Measurements from ENCODE around the gene ELMOD3.
"Not testable (repeated sequence)": the region's sequence is repeated elsewhere in the genome, so short reads cannot be mapped to it uniquely, and the experiment has no call there.

The ELMOD3 gene

DNA sequence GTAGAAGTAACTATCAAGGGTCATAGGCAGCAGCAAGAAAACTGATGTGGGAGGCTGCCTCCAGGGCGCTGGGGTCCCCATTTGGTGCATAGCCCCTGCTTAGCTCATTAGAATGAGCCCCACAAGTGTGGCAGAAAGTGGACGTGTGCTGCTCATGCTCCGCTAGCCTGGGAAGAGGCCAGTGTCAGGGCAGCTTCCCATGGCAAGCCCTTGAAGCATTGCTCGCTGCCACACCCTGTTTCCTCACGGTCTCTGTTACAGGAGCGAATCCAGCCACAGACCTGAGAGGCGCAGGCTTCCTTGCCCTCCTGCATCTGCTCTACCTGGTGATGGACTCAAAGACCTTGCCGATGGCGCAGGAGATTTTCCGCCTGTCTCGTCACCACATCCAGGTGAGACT is 22.5 kb downstream of the ELMOD3 start:
- DNase-seq: no peak

DNA sequence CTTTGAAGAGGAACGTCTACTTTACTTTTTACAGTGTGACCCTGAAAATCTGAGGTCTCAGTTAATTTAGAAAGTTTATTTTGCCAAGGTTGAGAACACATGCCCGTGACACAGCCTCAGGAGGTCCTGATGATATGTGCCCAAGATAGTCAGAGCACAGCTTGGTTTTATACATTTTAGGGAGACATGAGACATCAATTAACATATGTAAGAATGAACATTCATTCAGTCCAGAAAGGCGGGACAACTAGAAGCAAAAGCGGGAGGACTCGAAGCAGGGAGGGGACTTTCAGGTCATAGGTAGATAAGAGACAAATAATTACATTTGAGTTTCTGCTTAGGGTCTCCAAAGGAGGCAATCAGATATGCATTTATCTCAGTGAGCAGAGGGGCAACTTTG is 23.7 kb downstream of the ELMOD3 start:
- no peak for DNase-seq

DNA sequence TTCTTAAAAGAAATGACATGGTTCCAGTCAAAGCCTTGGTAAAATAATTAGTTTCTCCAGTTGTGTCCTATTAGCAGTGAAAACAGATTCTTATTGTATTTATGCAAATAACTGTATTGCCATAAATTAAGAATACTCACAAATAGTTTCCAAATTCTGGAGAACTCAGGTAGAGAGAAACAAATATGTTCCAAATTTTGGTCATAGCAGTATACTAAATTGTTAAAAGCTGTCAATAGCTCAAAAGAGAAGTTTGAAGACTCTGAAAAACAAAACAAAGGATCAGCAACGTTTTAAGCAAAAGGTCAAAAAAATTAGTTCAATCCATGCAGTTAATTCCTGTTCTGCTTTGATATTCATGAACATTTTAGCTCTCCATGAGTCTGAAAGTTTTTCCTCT is 25.5 kb downstream of the ELMOD3 start:
- no peak for DNase-seq

DNA sequence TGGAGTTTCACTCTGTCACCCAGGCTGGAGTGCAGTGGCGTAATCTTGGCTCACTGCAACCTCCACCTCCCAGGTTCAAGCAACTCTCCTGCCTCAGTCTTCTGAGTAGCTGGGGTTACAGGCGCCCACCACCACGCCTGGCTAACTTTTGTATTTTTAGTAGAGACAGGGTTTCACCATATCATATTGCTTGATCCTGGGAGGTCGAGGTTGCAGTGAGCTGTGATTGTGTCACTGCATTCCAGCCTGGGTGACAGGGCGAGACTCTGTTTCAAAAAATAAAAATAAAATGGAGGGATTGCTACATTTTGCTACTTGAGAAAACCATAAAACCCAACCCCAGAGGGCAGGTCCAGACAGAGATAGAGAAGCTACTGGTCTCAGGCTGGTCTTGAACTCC is 28.6 kb downstream of the ELMOD3 start:
- not testable (repeated sequence) for DNase-seq

DNA sequence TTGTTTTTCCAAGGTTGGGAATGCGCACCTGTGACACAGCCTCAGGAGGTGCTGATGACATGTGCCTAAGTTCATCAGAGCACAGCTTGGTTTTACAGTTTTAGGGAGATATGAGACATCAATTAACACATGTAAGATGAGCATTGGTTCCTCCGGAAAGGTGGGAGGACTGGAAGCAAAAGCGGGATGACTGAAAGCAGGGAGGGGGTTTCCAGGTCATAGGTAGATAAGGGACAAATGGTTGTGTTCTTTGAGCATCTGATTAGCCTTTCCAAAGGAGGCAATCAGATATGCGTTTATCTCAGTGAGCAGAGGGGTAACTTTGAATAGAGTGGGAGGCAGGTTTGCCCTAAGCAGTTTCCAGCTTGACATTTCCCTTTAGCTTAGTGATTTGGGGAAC is 29.3 kb downstream of the ELMOD3 start:
- no peak for DNase-seq

DNA sequence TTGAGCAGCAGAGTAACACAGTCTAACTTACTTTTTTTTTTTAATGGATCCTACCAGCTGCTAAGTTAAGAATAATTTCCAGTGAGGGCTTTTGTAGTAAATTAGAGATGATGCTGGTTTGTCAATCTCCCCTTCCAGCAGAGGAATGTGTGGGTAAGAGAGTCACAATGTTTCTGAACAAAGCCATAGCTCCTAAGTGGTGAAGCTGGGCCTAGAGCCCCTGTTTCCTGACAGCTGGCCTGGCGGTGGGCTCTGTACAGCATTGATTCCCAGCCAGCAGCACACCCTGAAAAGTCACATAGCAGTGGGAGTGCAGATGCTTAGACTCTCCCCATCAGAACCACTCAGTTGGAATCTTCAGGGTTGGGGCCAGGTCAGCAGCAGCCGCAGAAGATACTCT is 31.2 kb downstream of the ELMOD3 start:
- DNase-seq: no peak

DNA sequence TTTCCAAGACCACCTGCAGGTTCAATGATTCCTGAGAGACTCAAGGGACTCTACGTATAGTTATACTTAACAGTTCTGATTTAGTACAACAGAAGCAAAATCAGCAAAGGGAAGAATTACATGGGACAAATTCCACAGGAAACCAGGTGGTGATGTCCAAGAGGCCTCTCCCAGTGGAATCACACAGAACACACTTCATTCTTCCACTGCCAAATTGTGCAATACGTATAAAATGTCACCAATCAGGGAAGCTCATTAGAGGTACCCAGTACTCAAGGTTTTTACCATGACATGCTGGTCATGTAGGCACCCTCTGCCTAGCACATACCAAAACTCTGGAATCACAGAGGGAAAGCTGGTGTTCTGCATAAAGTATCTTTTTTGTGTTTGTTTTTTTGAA is 33.2 kb downstream of the ELMOD3 start:
- no peak for DNase-seq

DNA sequence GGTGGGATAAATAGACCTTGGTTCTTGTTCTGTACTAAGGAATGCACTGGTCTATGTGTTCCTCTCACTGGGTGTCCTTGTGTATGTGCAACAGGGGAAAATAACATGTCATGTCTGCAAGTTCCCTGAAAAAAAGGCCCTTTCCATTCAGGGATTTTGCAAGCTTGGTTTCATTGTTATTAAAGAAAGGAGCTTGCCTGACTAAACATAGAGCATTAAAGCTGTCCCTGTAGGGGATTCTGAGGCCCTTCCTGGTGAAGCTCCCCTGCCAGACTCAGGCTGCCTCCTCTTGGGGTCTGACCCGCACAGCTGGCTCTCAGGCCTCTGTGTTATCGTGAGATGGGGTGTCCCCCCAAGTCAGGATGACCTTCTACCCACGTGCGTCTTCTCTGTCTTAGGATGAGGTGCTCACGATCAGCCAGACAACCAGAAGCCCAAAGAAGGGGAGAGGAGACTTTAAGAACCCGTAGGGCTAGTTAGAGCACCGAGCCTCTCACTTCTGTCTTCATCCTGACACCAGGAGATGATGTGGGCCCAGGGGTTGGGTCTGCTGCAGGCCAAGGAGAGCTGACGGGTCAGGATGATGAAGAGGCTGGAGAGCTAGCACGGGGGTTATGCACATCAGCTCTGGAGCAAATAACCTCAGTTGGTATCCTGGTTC is 34.4 kb downstream of the ELMOD3 start:
- DNase-seq: no peak

DNA sequence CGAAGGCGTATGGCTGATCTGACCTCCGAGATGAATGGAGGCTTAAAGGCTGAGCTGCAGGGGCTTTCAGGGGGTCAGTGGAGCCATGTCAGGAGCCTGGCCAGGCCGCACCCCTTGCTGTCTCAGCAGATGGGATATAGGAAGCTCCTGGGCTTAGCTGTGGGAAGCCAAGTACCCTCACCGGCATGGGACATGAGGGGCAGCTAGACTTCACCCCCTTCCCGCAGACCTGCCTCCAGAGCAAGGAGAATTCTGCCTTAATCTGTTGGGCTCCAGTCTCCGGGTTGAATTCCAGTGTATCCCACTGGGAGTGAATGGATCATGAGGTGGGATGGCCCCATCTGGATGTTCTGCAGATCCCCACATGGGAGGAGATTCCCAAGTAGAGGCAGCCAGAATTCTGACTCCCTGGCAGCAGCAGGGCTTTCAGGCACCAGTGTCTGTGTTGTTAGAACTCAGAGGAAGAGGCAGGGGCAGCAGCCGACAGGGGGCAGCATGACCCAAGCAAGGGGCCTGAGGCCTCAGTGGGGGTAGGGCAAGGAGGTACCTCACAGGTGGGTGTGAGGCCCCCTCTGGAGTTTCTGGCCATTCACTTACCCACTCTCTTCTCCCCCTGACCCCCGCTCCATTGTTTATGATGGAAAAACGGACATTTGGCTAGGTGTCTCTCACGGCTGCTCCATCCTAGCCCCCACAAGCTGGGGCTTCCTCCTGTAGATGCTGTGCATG is 36.5 kb downstream of the ELMOD3 start:
- DNase-seq: no peak

DNA sequence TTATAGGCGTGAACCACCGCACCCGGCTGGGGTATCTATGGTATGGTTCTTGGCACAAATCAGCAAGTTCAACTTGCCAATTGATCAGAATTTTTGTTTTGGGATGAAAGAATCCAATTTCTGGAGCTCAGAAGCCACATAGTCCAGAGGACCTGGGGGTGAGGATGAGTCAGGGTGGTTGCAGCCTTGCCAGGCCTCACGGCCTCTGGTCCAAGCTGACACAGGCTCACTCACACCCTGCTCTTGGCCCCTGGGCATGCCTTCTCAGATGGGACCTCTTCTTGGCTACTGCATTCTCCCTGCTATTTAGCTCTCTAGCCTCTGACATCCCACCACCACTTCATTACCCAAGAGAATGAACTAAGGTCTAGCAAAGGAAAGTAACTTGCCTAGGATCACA is 39.3 kb downstream of the ELMOD3 start:
- no peak for DNase-seq

DNA sequence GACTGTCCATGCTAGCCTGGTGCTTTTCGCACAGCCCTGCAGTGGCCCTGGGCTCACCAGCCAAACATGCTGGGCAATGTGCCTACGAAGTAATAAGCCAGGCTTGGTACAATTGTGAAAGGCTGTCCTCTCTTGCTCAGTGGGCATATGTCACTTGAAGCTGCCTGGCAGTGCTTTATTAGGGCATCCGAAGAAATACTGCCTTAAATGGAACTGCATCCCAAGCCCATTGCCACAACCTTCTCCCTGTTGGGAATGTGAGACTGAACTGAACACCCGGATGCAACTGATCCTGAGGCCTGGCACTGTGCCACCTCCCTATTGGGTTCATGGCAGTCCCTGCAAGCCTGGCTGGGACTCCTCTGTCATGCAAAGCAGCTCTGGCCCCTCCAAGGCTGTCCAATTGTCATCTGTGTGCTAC is 39.7 kb downstream of the ELMOD3 start:
- no peak for DNase-seq

DNA sequence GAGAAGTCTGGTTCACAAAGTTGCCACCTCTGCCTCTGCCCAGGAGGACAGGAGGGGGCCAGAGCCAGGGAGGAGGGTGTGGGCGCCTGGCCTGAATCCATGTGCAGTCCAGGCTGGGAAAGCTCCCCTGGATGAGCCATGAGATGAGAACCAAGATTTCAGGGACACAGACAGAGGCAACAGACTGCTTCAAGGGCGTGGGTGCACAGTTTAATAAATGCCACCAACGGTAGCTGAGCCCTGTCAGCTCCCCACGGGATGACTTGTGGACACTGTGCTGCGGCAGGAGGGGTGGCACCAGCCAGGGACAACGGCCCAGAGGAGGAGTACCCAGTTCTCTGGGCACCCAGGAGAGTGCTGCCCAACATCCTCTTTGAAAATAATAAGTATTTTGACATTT is 40.4 kb downstream of the ELMOD3 start:
- no peak for DNase-seq

DNA sequence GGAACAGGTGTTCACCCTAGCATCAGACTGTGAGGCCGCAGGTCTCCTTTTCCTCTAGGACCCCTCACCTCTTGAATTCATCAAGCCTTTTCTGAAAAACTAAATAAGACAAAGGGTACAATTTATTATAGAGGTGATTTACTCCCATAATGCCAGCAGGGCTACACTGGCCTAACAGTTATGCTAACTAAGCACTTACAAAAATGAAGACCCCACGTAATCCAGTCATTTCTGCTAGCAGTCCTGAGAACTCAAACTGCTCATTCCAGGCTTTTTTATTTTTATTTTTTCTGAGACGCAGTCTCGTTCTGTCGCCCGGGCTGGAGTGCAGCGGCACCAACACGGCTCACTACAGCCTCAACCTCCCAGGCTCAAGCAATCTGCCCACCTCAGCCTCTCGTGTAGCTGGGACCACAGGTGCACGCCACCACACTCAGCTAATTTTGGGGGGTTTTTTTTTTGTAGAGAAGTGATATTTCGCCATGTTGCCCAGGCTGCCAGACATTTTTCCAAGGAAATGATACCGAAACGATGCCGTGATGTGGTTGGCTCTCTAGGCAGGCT is 41.4 kb downstream of the ELMOD3 start:
- no peak for DNase-seq

DNA sequence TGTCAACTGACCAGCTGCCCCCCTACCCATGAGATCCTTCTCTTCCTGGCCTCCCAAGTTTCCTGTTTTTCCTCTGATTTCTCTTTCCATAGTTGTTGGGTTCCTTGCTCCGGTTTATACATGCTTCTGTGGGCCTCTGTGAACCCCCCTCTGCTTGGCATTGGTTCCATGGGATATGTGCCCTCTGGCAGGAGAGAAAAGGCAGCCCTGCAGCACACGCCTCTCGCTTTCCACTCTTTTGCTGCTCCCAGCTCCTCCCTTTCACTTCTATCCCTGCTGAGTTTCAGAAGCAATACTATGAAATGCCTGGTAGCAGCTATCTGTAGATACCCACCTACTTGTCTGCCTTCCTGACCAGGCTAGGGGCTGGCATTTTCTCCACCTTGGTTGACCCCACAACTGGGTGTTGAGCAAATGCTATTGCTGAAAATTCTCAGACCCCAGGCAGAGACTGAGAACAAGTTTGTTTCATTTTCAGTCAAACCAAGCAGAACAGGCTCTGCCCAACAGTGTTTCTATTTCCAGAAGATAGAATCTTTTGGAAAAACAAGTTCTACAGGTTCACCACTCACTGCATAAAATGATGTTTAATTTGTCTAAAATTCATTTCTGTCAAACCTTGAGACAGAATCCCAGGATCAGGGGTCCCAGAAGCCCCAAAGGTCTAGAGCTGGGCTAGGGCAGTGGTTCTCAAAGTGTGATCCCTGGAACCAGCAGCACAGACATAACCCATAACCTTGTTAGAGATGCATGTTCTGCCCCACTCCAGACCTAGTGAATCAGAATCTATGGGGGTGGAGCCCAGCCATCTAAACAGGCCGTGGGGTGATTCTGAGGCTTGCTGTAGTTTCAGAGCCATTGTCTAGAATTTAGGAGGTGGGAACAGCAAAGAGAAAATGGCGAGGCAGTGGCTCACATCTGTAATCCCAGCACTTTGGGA is 42.2 kb downstream of the ELMOD3 start:
- DNase-seq: no peak

DNA sequence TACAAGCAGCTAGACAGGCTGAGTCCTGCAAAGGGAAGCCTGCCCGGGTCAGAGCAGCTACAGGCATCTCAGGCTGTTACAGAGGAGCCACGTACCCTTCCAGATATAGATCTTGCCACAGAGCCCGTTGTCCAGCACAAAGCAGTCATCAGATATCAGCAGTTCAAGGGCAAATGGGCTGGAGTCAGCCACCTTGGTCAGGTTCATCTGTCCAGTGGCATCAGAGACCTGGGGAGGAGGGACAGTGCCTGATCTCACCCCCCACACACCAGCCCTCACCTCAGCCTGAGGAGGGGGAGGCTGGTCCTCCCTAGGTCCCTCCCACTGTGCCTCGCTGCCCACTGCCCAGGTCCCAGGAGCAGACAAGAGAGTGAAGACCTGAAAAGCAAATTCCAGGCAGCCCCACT is 43.4 kb downstream of the ELMOD3 start:
- no peak for DNase-seq

DNA sequence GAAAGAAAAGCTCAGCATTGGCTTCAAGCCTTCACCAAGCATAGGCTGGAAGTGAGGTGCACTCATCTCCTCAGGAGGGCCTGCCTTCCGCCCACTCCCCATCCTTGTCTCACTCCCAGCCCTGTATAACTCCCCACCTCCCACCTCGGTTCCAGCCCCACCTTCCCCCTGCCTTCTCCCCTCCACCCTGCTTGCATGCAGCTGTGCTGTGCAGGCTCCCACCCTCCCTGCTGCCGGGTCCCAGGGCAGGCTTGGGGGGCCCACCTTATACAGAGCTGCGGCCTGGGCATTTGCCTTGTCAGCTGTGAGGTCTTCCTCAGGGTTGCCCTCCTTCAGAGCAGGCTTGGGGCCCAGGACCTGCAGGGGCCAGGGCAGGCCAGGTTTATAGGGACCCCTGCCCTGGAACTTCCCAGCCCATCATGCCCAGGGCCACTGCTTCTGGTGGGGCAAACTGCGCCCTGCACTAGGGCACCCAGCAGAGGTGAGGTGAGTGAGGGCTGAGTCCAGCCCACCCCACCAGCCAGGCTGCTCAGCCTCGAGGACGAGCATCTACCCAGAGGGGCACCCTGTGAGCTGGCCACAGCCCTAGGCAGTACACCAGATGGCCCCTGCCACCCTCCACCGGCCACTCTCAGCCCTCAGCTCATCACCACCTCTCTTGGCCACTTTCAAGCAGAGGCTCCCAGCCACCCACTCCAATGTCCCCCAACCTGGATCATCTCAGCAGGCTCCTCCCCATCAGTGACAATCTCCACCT is 44.0 kb downstream of the ELMOD3 start:
- DNase-seq: no peak

DNA sequence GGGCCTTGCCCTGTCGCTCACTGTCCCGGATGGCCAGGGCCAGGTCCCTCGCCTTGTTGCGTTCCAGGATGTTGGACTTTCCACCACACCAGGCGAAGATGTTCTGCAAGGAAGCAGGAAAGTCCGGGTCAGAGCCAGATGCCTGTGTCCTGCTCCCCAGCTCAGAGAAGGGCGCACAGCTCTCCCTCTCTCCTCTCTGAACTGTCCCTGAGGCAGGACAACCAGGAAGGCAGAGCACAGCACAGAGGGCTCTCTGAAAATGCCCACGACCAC is 44.5 kb downstream of the ELMOD3 start:
- DNase-seq: no peak

DNA sequence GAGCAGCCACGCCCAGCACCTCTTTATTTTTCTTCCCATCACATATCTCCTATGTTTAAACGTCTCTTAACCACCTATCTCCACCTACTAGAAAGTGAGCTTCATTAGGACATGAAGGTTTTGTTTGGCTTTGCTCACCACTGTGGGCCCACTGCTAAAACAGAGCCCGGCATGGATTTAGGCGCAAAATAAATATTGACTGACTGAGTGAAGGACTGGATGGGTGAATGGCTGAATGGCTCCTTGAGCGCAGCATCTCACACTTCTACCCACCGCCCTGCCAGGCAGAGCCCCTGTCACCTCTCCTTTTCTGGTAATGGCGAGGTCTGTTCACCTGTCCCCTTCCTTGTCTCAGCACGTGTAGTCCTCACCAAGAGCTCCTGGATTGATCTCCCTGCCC is 45.5 kb downstream of the ELMOD3 start:
- DNase-seq: no peak

DNA sequence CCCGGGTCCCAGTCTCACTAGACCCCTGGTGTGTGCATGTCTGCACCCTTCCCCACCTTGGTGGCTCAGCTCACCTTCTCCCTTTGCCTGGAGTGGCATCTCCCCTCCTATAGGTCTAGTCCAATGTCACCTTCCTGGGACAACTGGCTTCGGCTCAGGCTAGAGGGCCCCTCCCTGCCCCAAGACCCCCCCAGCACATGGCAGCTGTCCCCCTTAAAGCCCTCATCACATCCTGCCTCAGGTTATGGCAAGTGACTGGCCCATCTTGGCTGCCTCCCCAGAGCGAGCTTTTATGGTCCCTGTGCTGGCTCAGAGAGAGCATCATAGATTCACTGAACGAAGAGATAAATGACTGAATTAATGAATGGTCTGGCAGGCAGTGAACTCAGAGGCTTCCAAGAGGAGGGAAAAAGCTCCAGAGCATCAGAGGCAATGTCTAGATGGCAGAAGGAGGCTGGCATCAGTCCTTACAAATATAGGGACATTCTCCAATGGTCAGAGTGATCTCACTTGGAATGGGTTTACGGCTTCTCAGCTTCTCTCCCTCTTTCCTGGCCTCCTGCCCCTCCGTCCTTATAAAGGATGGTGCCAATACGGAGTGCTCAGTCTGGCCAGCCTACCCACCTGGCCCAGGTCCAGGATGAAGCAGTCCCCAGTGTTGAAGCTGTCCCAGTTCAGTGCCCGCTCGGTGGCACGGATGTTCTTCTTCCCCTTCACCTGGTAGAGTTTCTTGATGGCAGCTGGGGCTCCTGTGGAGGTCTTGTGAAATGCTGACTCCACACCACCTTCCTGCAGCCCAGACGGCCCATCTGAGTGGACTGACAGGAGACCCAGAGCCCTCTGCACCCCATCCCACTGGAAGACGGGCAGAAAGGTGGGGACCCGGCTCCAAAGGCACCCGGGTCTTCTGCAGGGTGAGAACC is 46.2 kb downstream of the ELMOD3 start:
- no peak for DNase-seq

DNA sequence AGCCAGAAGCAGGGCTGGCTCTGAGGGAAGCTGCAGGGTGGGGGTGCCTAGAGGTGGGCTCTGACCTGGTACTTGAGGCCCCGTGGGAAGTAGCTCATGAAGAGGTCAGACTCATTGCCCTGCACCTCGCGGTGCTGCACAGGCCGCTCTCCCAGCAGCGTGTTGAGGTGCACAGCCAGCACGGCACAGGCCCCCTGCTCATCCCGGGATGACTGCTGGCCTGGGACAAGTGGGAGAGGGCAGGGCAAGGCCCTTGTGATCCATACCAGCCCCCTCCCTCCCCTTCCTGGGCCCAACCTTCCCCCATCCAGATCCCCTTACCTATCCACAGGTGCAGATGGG is 46.9 kb downstream of the ELMOD3 start:
- no peak for DNase-seq

DNA sequence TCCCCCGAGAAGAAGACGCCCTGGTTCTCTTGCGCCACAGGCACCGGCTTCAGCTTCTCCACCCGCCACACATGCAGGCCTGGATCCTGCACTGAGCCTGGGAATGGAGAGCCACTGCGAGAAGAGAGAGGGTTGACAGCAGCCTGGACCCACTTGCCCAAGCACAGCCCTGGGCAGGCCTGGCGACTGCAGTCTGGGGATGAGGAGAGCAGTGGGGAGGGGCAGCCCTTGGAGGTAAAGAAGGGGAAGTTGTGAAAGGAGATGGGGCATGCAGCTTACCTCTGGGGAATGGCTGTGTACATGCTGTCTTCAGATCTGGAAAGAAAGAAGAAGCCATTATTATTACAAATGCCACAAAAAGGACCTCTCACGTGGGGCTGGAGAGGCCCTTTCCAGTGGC is 47.3 kb downstream of the ELMOD3 start:
- DNase-seq: no peak

All from NCI-H524 treated with DMSO at 0.1 percent for 48 hours (cell line).